CD4-positive, alpha-beta T cell (primary cell): ENCODE results near the gene DGKA. TPM values are rescaled to one million over a fixed set of nuclear protein-coding genes. Genes with fewer than 3 reads are reported as not detected.
A peak's percentile ranks its signal among the peaks of the same experiment; 100 is the strongest.

Source experiments
- ATAC-seq: fragments of 200-7000 bp; cut with Tn5 transposase; one replicate; pipeline ENCODE4 v1.10.0; 2022; ENCODE audit warnings: mild to moderate bottlenecking; ENCODE audit not compliant: poor library complexity
- CTCF ChIA-PET: fragments of 350-600 bp; sonication (Branson Sonifier 250); formaldehyde crosslinking; loops from one replicate; lab custom pipeline; 2021; ENCODE audit warnings: antibody characterized with exemption, inconsistent platforms; lab: Charles Lee
- POLR2A ChIA-PET: fragments of 350-600 bp; sonication (Branson Sonifier 250); formaldehyde crosslinking; loops from one replicate; lab custom pipeline; 2021; ENCODE audit warnings: antibody characterized with exemption, inconsistent platforms; lab: Charles Lee
- DNase-seq, 14 experiments: peaks; one replicate each; pipeline ENCODE4 v3.0.0-alpha.2; 2013 to 2020; ENCODE audit warnings: mixed read lengths in 2 of 14
- H3K27ac ChIP-seq, 2 donors: one replicate each; pipeline versions ENCODE4 v1.5.1 to v1.7.0; 2013; ENCODE audit warnings: low read length in 2 of 2, low read depth in 1 of 2, mild to moderate bottlenecking in 1 of 2
- H3K27me3 ChIP-seq, 2 experiments: 1 replicate in 1 of 2; 2 replicates in 1 of 2; pipeline versions ENCODE4 v1.6.1 to v1.7.0; 2013; ENCODE audit warnings: low read length in 2 of 2, control low read depth in 1 of 2, mild to moderate bottlenecking in 1 of 2, moderate library complexity in 1 of 2; ENCODE audit not compliant: insufficient read depth in 2 of 2, control insufficient read depth in 1 of 2
- H3K36me3 ChIP-seq: one replicate; pipeline ENCODE4 v1.6.1; 2013; ENCODE audit warnings: low read length, control low read depth; ENCODE audit not compliant: insufficient read depth
- H3K4me1 ChIP-seq: one replicate; pipeline ENCODE4 v1.6.1; 2013; ENCODE audit warnings: low read length, control low read depth; ENCODE audit not compliant: insufficient read depth
- H3K4me3 ChIP-seq: one replicate; pipeline ENCODE4 v1.5.1; 2013; ENCODE audit warnings: mild to moderate bottlenecking, low read length, moderate library complexity
- H3K9me3 ChIP-seq, 2 experiments: 1 replicate in 1 of 2; 2 replicates in 1 of 2; pipeline versions ENCODE4 v1.6.1 to v1.7.0; 2013; ENCODE audit warnings: low read length in 2 of 2, mild to moderate bottlenecking in 2 of 2, control low read depth in 1 of 2, moderate library complexity in 1 of 2; ENCODE audit not compliant: control insufficient read depth in 1 of 2, insufficient read depth in 1 of 2
- H3K27ac Mint-ChIP-seq: one replicate; pipeline ENCODE4 v1.8.0; 2020; ENCODE audit warnings: mixed read lengths
- H3K27me3 Mint-ChIP-seq: one replicate; pipeline ENCODE4 v1.8.0; 2021; ENCODE audit warnings: mixed read lengths
- H3K36me3 Mint-ChIP-seq: one replicate; pipeline ENCODE4 v1.8.0; 2021; ENCODE audit warnings: low read depth, mixed read lengths
- H3K4me1 Mint-ChIP-seq: one replicate; pipeline ENCODE4 v1.8.0; 2021; ENCODE audit warnings: low read depth, mixed read lengths
- H3K4me3 Mint-ChIP-seq: one replicate; pipeline ENCODE4 v1.8.0; 2020; ENCODE audit warnings: mild to moderate bottlenecking, mixed read lengths
- H3K9me3 Mint-ChIP-seq: one replicate; pipeline ENCODE4 v1.8.0; 2020; ENCODE audit warnings: mixed read lengths
- intact Hi-C, 2 experiments: fragments of 100-400 bp; cut with DNase I in 1 of 2; cut with micrococcal nuclease in 1 of 2; formaldehyde crosslinking; loops; one replicate each; pipeline versions ENCODE4 v1.15.1 to v1.9.0; 2023 to 2025; cut with DNase I, micrococcal nuclease
- total RNA-seq, 174 experiments: library from RNA in 2 of 174; stranded (reverse) in 2 of 174; gene quantifications; one replicate each; pipeline ENCODE4 v1.2.3 and lab custom pipeline; 2021 to 2026
- TF ChIP-seq, protein P1 (sequence below): fragments of 200-600 bp; IDR thresholded peaks from one replicate; pipeline ENCODE4 v1.8.0; 2022; ENCODE audit warnings: antibody characterized with exemption, mild to moderate bottlenecking

The DGKA gene
- total RNA-seq, 2 experiments from 2014 or later: 799 to 818 TPM

DNA sequence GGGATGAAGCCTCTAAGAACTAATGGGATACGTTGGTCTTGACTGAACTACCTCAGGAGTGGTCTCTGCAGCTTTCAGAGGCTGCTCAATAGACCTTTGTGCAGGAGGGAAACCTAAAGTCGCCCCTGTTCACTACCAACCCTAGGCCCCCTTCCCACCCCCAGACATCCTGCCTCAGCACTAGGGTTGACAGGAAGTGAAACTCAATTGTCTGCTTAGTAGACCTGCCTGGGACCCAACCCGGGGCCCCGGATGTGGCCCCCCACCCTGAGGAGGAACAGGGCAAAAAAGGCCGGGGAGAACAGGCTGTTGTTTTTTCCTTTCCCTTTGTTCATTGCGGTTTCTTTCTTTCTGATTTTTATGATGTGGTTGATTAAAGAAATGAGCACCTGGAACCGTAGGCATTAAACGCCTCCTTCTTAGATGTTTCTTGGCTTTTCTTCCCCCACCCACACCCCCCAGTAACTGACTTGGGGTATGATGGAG lies 1.6 kb upstream of the DGKA start:
- DNase-seq (peak; percentile 74 to 97 (median 90)), ATAC-seq (peak; percentile 62)
- Histone ChIP-seq H3K4me3 (peak overlapping the region; percentile 98), H3K4me1 (peaks cover 58% of the 10 kb centered on the region), H3K36me3 (peaks cover 25% of the 10 kb centered on the region), H3K27me3 (no peaks in the 10 kb centered on the region), H3K27ac (peak overlapping the region; percentile 50 to 93), H3K9me3 (no peaks in the 10 kb centered on the region)
- POLR2A ChIA-PET: interaction anchor here (0.9 to 18.6 kb wide), 21 partner anchors 10 to 213 kb away, joined by 3 to 251 read pairs (median 6); partner anchors contain the start of genes BLOC1S1, CD63, DNAJC14 and ESYT1
- Mint-ChIP-seq H3K9me3 (no peaks in the 10 kb centered on the region), H3K4me1 (peaks cover 55% of the 10 kb centered on the region), H3K36me3 (peaks cover 79% of the 10 kb centered on the region), H3K27me3 (no peaks in the 10 kb centered on the region), H3K4me3 (peak overlapping the region; percentile 99), H3K27ac (peak overlapping the region; percentile 97)
- TF ChIP-seq, protein P1, sequence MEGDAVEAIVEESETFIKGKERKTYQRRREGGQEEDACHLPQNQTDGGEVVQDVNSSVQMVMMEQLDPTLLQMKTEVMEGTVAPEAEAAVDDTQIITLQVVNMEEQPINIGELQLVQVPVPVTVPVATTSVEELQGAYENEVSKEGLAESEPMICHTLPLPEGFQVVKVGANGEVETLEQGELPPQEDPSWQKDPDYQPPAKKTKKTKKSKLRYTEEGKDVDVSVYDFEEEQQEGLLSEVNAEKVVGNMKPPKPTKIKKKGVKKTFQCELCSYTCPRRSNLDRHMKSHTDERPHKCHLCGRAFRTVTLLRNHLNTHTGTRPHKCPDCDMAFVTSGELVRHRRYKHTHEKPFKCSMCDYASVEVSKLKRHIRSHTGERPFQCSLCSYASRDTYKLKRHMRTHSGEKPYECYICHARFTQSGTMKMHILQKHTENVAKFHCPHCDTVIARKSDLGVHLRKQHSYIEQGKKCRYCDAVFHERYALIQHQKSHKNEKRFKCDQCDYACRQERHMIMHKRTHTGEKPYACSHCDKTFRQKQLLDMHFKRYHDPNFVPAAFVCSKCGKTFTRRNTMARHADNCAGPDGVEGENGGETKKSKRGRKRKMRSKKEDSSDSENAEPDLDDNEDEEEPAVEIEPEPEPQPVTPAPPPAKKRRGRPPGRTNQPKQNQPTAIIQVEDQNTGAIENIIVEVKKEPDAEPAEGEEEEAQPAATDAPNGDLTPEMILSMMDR: no peak
- CTCF ChIA-PET: interaction anchor here (1.3 to 8.9 kb wide), 3 partner anchors 11 to 191 kb away, joined by 7 to 86 read pairs (median 10); partner anchors contain the start of gene DNAJC14
- intact Hi-C loops: loop anchor here (1.0 to 5.0 kb wide), 5 partner anchors 11 to 191 kb away; partner anchors contain the start of genes RPL41 (in 2 of the 2), ZC3H10 (in 2 of the 2) and DNAJC14 (in 1 of the 2)

- peak in 1 of 14 experiments; percentile 25 for DNase-seq
- peaks cover 83% of the 10 kb centered on the region for H3K36me3 Mint-ChIP-seq
Measured at GRCh38 chr12:55931317-55931779, 386 bp downstream of the DGKA start.

More at GRCh38 chr12:55931317-55931779, 386 bp downstream of the DGKA start:
- Mint-ChIP-seq H3K9me3 (no peaks in the 10 kb centered on the region), H3K27me3 (no peaks in the 10 kb centered on the region), H3K4me1 (peaks cover 56% of the 10 kb centered on the region), H3K27ac (peak overlapping the region; percentile 97), H3K4me3 (peak overlapping the region; percentile 99)
- no peaks in the 10 kb centered on the region for H3K9me3 ChIP-seq
- ChIA-PET POLR2A (interaction anchor here (1.4 to 18.6 kb wide), 11 partner anchors 8 to 193 kb away, joined by 3 to 251 read pairs (median 15); partner anchors contain the start of genes DNAJC14, ORMDL2, RAB5B and SARNP), CTCF (interaction anchor here (6.6 to 8.9 kb wide), 2 partner anchors 9 to 193 kb away, joined by 31 to 86 read pairs; no protein-coding TSS in a partner anchor)
- peaks cover 41% of the 10 kb centered on the region for H3K36me3 ChIP-seq
- H3K4me1 ChIP-seq: peaks cover 65% of the 10 kb centered on the region
- TF ChIP-seq, protein P1: no peak
- H3K27ac ChIP-seq: peak overlapping the region; percentile 83 to 93
- ATAC-seq: no peak
- no peaks in the 10 kb centered on the region for H3K27me3 ChIP-seq
- intact Hi-C loops: loop anchor here (2.0 to 5.0 kb wide), 3 partner anchors 43 to 705 kb away; partner anchors contain the start of genes RAB5B (in 1 of the 2) and RPS26 (in 1 of the 2)
- H3K4me3 ChIP-seq: peak overlapping the region; percentile 98
